Left ventricle myocardium superior (tissue), 1 donor: ENCODE data around the gene ANKRD55. TPM values are rescaled to one million over a fixed set of nuclear protein-coding genes. Genes with fewer than 3 reads are reported as not detected.
"Not testable (repeated sequence)": the region's sequence is repeated elsewhere in the genome, so short reads cannot be mapped to it uniquely, and the experiment has no call there.

Experiments used
- ATAC-seq: fragments of 200-7000 bp; cut with Tn5 transposase; one replicate; pipeline ENCODE4 v1.9.1; 2020; ENCODE audit warnings: mild to moderate bottlenecking, moderate library complexity
- DNase-seq: peaks from one replicate; pipeline ENCODE4 v3.0.0-alpha.2; 2020
- intact Hi-C: fragments of 100-400 bp; cut with micrococcal nuclease; formaldehyde crosslinking; loops from one replicate; pipeline ENCODE4 v1.11.0; 2022
- total RNA-seq: library from RNA; stranded (reverse); fragmentation: NEBNext Ultra II Directional; extraction: Animal tissue kit (Norgen Biotek cat#: 25700); gene quantifications from one replicate; pipeline ENCODE4 v1.2.1, GENCODE V29; 2021
- donor health status: DM: no; HTN: yes; CAD: no; lungs with severe emphysema.

ANKRD55 gene
- total RNA-seq, 1 donor from 2014 or later, result not detected

- no peak for DNase-seq
- no peak for ATAC-seq
- intact Hi-C loops, result no loop called here
Observed at GRCh38 chr5:56094579-56095361, 138.4 kb downstream of the ANKRD55 start.

- no peak for DNase-seq
- no peak for ATAC-seq
- intact Hi-C loops, result no loop called here
Observed at GRCh38 chr5:56093970-56094369, 139.2 kb downstream of the ANKRD55 start.

DNA sequence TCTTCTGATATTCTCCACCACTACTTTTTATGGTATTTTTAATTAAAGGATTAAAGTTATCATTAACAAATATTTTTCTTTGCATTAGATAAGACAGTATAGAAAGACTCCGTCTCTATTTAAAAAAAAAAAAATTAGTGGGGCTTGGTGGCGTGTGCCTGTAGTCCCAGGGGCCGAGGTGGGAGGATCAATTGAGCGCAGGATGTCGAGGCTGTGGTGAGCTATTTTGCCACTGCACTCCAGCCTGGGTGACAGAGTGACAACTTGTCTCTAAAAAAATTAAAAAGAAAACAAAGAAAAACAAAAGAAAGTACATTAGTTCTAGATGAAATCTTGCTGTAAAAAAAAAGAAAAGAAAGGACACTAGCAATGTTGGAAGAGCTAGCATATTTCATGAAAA lies 141.0 kb downstream of the ANKRD55 start:
- intact Hi-C loops, result no loop called here
- no peak for ATAC-seq
- no peak for DNase-seq

GRCh38 chr5:56091664-56092063 lies 141.5 kb downstream of the ANKRD55 start:
- intact Hi-C loops, result no loop called here
- DNase-seq, result no peak
- no peak for ATAC-seq

GRCh38 chr5:56090793-56091460 lies 142.2 kb downstream of the ANKRD55 start:
- no peak for DNase-seq
- ATAC-seq, result no peak
- intact Hi-C loops, result no loop called here

- no peak for DNase-seq
- intact Hi-C loops, result no loop called here
- peak; percentile 36 for ATAC-seq
Observed at GRCh38 chr5:56088967-56089829, 143.9 kb downstream of the ANKRD55 start.

DNA sequence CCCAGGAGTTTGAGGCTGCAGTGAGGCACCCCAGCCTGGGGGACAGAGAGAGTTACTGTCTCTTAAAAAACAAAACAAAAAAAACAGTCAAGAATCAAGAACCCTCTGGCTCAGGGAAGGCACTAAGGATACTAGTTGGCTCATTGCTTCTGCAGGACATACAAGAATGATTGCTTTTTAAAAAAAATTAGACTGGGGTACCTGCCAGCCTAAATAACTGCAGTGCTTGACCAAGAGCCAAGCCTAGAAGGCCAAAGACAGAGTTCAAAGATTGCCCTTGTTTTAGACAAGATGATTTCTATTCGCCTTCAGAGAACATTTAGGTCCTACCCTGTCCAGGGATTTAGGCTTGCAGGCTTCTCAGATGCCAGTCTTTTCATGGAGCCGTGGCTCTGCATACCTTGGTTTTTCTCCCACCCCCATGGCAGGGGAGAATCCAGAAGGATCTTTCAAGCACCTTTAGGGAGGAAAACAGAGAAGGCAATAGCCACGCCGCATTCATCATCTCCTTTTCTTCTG lies 144.6 kb downstream of the ANKRD55 start:
- ATAC-seq (no peak), DNase-seq (no peak)
- intact Hi-C loops, result no loop called here

GRCh38 chr5:56085193-56085592 lies 147.9 kb downstream of the ANKRD55 start:
- intact Hi-C loops, result no loop called here
- peak; percentile 47 for ATAC-seq
- DNase-seq, result no peak

DNA sequence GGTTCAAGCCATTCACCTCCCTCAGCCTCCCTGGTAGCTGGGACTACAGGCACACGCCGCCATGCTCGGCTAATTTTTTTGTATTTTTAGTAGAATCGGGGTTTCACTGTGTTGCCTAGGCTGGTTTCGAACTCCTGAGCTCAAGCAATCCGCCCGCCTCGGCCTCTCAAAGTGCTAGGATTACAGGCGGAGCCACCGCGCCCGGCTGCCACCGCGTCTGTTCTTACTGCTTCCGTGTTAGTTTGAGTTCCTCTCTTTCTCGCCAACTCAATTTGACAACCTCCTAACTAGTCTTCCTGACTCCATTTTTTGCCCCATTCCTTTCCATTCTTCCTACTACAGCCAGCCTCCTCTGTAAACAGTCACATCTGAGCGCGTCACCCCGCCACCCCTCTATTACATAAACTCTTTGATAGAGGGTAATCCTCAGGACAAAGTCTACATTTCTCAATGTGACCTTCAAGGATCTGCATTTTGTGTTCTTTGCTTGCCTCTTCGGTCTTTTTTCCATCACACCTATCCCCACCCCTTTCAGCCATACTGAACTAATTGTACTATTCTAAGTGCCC lies 149.8 kb downstream of the ANKRD55 start:
- DNase-seq, result no peak
- intact Hi-C loops, result no loop called here
- no peak for ATAC-seq

GRCh38 chr5:56081053-56081642 lies 152.0 kb downstream of the ANKRD55 start:
- peak; percentile 60 for ATAC-seq
- intact Hi-C loops, DNase-seq: not testable (repeated sequence)

- intact Hi-C loops, result no loop called here
- ATAC-seq (no peak), DNase-seq (no peak)
Observed at GRCh38 chr5:56080375-56081052, 152.6 kb downstream of the ANKRD55 start.

- intact Hi-C loops, DNase-seq, ATAC-seq: not testable (repeated sequence)
Observed at GRCh38 chr5:56079157-56079500, 154.0 kb downstream of the ANKRD55 start.

GRCh38 chr5:56078278-56079156 lies 154.6 kb downstream of the ANKRD55 start:
- DNase-seq, result peak; percentile 49
- peak; percentile 82 for ATAC-seq
- intact Hi-C loops, result no loop called here

DNA sequence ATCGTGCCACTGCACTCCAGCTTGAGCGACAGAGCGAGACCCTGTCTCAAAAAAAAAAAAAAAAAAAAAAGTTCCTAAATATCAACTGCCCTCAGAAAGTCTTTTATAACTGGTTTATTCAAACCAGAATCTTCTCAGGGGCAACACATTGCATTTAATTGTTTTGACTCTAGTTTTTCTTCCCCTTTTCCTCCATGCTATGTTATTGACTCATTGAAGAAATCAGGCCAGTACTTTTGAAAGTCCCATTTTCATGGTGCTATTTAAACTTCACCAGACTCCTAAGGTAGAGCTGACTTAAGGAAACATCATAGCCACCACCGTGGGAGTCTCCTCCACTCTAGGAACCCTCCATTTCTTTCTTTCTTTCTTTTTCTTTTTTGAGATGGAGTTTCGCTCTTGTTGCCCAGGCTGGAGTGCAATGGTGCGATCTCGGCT lies 155.3 kb downstream of the ANKRD55 start:
- ATAC-seq (no peak), DNase-seq (no peak)
- intact Hi-C loops, result no loop called here

DNA sequence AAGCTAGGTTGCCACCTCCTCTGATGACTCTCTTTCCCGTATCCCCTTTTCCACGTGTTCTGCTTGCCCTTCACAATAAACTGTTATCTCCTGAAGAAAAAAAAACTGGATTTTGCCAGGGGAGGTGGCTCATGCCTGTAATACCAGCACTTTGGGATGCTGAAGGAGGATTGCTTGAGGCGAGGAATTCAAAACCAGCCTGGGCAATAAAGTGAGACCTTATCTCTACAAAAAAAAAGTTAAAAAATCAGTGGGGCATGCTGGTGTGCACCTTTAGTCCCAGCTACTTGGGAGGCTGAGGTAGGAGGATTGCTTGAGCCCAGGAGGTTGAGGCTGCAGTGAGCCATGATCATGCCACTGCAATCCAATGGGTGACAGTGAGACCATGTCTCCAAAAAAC lies 156.6 kb downstream of the ANKRD55 start:
- DNase-seq (no peak), ATAC-seq (no peak)
- intact Hi-C loops, result no loop called here

DNA sequence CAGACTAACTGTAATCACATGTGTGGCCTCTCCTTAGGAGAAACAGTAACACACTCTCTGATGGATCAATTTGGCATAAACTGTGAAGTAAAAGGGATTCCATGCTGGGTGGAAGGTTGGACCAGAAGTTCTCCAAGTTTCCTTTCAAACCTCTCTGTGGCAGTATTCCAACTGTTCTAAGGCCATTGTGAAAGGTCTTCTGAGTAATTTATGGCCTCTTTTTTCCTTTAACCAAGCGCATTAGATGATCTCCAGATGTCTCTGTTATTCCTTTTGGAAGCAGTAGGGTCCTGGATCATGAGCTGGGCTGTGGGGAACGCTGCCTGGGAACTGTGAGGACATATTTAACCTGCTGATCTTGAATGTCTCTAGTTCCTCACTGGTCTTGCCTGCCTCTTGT lies 157.8 kb downstream of the ANKRD55 start:
- ATAC-seq, result peak; percentile 75
- peak; percentile 54 for DNase-seq
- intact Hi-C loops, result no loop called here
